GM12875 (cell line): ENCODE measurements around the gene DENND2A.
"Not testable (repeated sequence)": the region's sequence is repeated elsewhere in the genome, so short reads cannot be mapped to it uniquely, and the experiment has no call there.

ENCODE experiments used
- H3K4me3 ChIP-seq: one replicate; pipeline ENCODE4 v1.5.1; 2011; ENCODE audit warnings: low read depth, low read length, control low read depth
- TF ChIP-seq, protein P1 (sequence below): IDR thresholded peaks from 2 replicates; pipeline ENCODE4 v1.5.1; 2011; ENCODE audit warnings: low read depth, mild to moderate bottlenecking, control low read depth, inconsistent platforms, low read length, moderate library complexity, borderline replicate concordance; ENCODE audit not compliant: insufficient read depth

DENND2A gene

DNA sequence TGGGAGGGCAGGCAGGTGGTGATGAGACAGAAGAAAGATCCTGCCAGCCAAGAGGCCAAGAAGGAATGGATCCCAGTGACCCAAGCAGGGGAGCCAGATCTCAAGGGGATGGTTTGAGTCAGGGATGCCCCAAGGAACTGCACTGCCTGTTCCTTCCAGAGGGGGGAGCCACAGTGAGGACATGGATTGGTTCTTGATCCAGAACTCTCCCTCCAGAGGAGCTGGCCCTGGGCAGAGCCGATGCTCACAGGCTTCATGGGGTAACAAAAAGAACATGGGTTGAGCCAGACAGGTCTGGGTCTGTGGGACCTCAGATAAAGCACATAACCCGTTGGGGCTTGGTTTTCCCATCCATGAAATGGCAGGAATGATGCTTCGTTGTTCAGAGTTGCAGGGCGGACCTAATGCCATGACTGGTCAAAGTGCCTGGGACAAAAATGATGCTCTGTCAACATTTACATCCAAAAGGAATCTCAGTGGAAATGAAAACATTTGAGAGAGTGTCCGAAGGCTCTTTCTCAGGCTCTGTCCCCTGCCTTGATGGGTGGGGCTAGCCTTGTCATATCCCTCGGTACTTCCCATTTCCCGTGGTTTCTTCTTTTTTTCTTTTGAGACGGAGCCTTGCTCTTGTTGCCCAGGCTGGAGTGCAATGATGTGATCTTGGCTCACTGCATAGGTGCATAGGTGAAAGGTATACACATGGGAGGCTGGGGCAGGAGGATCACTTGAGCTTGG lies 4.7 kb upstream of the DENND2A start:
- TF ChIP-seq, protein P1, sequence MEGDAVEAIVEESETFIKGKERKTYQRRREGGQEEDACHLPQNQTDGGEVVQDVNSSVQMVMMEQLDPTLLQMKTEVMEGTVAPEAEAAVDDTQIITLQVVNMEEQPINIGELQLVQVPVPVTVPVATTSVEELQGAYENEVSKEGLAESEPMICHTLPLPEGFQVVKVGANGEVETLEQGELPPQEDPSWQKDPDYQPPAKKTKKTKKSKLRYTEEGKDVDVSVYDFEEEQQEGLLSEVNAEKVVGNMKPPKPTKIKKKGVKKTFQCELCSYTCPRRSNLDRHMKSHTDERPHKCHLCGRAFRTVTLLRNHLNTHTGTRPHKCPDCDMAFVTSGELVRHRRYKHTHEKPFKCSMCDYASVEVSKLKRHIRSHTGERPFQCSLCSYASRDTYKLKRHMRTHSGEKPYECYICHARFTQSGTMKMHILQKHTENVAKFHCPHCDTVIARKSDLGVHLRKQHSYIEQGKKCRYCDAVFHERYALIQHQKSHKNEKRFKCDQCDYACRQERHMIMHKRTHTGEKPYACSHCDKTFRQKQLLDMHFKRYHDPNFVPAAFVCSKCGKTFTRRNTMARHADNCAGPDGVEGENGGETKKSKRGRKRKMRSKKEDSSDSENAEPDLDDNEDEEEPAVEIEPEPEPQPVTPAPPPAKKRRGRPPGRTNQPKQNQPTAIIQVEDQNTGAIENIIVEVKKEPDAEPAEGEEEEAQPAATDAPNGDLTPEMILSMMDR: peak; percentile 65
- H3K4me3 ChIP-seq: no peak overlapping the region

DNA sequence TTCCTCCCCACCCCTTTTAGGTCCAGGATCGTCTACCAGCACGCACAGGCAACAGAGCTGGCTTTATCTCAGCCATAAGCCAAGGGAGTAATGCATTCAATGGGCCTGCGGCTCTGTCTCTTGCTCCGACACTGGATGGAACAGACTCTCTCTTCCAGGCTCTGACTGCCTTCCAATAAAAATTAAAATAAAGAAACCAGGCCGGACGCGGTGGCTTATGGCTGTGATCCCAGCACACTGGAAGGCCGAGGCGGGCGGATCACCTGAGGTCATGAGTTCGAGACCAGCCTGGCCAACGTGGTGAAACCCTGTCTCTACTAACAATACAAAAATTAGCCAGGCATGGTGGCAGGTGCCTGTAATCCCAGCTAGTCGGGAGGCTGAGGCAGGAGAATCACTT lies 4.1 kb upstream of the DENND2A start:
- not testable (repeated sequence) for H3K4me3 ChIP-seq

- no peak overlapping the region for H3K4me3 ChIP-seq
- TF ChIP-seq, protein P1: no peak
Observed at GRCh38 chr7:140643416-140643815, 2.8 kb upstream of the DENND2A start.

GRCh38 chr7:140641524-140642195 lies 1.0 kb upstream of the DENND2A start:
- TF ChIP-seq, protein P1: no peak
- H3K4me3 ChIP-seq: no peak overlapping the region

DNA sequence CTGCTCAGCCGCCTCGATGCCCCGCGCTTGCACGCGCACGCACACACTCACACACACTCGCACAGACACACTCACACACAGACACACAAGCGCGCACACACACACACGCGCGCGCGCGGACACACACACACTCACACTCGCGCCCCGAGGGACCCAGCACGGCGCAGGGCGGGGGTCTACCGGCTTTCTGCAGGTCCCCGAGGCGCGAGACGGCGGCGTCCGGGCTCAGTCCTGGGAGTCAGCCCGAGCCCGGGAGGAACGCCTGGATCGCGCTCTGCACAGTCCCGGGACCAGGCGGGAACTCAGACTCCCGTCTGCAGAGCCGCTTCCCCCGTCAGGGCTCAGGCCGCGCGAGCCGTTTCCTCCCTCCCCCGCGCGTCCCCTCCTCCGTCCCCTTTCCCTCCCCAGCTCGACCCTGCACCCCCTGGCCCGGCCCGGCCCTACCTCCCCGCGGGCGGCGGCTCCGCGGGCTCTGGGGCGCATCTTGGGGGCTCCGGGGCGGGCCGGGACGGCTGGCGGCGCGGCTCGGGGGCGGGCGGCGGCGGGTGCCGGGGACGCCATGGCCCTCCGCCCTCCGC lies 464 bp downstream of the DENND2A start:
- no peak overlapping the region for H3K4me3 ChIP-seq
- TF ChIP-seq, protein P1: no peak

GRCh38 chr7:140639366-140640053 lies 1.1 kb downstream of the DENND2A start:
- no peak overlapping the region for H3K4me3 ChIP-seq
- TF ChIP-seq, protein P1: no peak

GRCh38 chr7:140638173-140638791 lies 2.3 kb downstream of the DENND2A start:
- TF ChIP-seq, protein P1: no peak
- no peak overlapping the region for H3K4me3 ChIP-seq
